ENCODE results near the gene TPSD1.
"Not testable (repeated sequence)": the region's sequence is repeated elsewhere in the genome, so short reads cannot be mapped to it uniquely, and the experiment has no call there.

TPSD1 gene

GRCh38 chr16:1260101-1260680 is 4.3 kb downstream of the TPSD1 start:
- peaks cover 31% of the 10 kb centered on the region for H3K27me3 ChIP-seq (replicated peaks; ENCODE audit: control insufficient read depth, insufficient read depth, low read length)
- H3K4me3 ChIP-seq (ENCODE audit: low read length): no peak overlapping the region
- no peaks in the 10 kb centered on the region for H3K4me1 ChIP-seq (ENCODE audit: control insufficient read depth, insufficient read depth, low read length)
- H3K9ac ChIP-seq (ENCODE audit: low read length): no peak overlapping the region
- H3K36me3 ChIP-seq (ENCODE audit: control insufficient read depth, insufficient read depth, low read length, severe bottlenecking): no peaks in the 10 kb centered on the region
- no peaks in the 10 kb centered on the region for H3K9me3 ChIP-seq (ENCODE audit: control insufficient read depth, low read length)
- no peak for DNase-seq (ENCODE audit: low read depth)

- Histone ChIP-seq H3K36me3 (ENCODE audit: control insufficient read depth, insufficient read depth, low read length, severe bottlenecking) (no peaks in the 10 kb centered on the region), H3K9me3 (ENCODE audit: control insufficient read depth, low read length) (no peaks in the 10 kb centered on the region), H3K27me3 (replicated peaks; ENCODE audit: control insufficient read depth, insufficient read depth, low read length) (peaks cover 31% of the 10 kb centered on the region), H3K4me1 (ENCODE audit: control insufficient read depth, insufficient read depth, low read length) (no peaks in the 10 kb centered on the region), H3K9ac (ENCODE audit: low read length) (no peak overlapping the region), H3K4me3 (ENCODE audit: low read length) (no peak overlapping the region)
- DNase-seq (ENCODE audit: low read depth): no peak
These were observed 5.4 kb downstream of the TPSD1 start for GRCh38 chr16:1261131-1261892.

GRCh38 chr16:1262210-1262845 is 6.5 kb downstream of the TPSD1 start:
- H3K27me3 ChIP-seq (replicated peaks; ENCODE audit: control insufficient read depth, insufficient read depth, low read length): peaks cover 25% of the 10 kb centered on the region
- no peaks in the 10 kb centered on the region for H3K36me3 ChIP-seq (ENCODE audit: control insufficient read depth, insufficient read depth, low read length, severe bottlenecking)
- no peaks in the 10 kb centered on the region for H3K9me3 ChIP-seq (ENCODE audit: control insufficient read depth, low read length)
- no peak overlapping the region for H3K9ac ChIP-seq (ENCODE audit: low read length)
- H3K4me1 ChIP-seq (ENCODE audit: control insufficient read depth, insufficient read depth, low read length): no peaks in the 10 kb centered on the region
- DNase-seq (ENCODE audit: low read depth): no peak
- no peak overlapping the region for H3K4me3 ChIP-seq (ENCODE audit: low read length)

- peaks cover 25% of the 10 kb centered on the region for H3K27me3 ChIP-seq (replicated peaks; ENCODE audit: control insufficient read depth, insufficient read depth, low read length)
- no peak overlapping the region for H3K9ac ChIP-seq (ENCODE audit: low read length)
- no peak for DNase-seq (ENCODE audit: low read depth)
- H3K36me3 ChIP-seq (ENCODE audit: control insufficient read depth, insufficient read depth, low read length, severe bottlenecking): no peaks in the 10 kb centered on the region
- no peaks in the 10 kb centered on the region for H3K9me3 ChIP-seq (ENCODE audit: control insufficient read depth, low read length)
- H3K4me3 ChIP-seq (ENCODE audit: low read length): no peak overlapping the region
- no peaks in the 10 kb centered on the region for H3K4me1 ChIP-seq (ENCODE audit: control insufficient read depth, insufficient read depth, low read length)
These were observed 7.0 kb downstream of the TPSD1 start for GRCh38 chr16:1262846-1263221.

DNA sequence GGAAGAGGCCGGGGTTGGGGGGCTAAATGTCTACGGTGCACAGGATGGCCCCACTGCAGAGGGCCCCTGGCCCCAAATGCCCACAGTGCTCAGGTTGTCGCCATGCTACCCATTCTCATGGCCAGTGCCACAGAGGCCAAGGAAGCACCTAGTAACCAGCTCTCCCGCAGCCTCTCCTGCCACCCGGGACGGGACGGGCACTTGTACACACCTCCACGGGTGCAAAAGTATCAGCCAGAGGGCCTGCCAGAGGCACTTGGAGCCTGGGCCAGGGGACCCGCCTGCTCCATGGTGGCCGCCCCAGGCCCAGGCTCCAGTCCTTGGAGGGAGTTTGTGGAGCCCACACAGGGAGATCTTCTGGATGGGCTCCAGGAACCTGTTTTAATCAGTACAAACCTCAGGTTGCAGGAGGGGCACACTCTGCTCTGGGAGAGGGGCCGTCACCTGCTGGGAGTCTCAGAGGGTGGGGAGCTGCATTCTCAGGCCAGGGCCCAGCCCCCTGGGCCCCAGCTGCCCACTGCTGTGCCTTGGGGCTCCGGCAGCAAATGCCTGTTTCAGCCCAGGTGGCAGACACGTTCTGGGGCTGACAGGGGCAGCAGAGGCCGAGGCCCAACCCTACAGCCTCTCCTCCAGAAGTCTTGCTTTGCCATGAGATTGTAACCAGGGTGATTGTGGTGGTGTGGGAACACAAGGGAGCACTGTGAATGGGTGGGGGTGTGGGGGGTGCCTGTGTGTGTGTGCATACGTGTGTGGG is 7.9 kb downstream of the TPSD1 start:
- H3K4me3 ChIP-seq (ENCODE audit: low read length): no peak overlapping the region
- H3K27me3 ChIP-seq (replicated peaks; ENCODE audit: control insufficient read depth, insufficient read depth, low read length): peaks cover 25% of the 10 kb centered on the region
- no peaks in the 10 kb centered on the region for H3K4me1 ChIP-seq (ENCODE audit: control insufficient read depth, insufficient read depth, low read length)
- no peak for DNase-seq (ENCODE audit: low read depth)
- no peaks in the 10 kb centered on the region for H3K9me3 ChIP-seq (ENCODE audit: control insufficient read depth, low read length)
- no peak overlapping the region for H3K9ac ChIP-seq (ENCODE audit: low read length)
- H3K36me3 ChIP-seq (ENCODE audit: control insufficient read depth, insufficient read depth, low read length, severe bottlenecking): no peaks in the 10 kb centered on the region

DNA sequence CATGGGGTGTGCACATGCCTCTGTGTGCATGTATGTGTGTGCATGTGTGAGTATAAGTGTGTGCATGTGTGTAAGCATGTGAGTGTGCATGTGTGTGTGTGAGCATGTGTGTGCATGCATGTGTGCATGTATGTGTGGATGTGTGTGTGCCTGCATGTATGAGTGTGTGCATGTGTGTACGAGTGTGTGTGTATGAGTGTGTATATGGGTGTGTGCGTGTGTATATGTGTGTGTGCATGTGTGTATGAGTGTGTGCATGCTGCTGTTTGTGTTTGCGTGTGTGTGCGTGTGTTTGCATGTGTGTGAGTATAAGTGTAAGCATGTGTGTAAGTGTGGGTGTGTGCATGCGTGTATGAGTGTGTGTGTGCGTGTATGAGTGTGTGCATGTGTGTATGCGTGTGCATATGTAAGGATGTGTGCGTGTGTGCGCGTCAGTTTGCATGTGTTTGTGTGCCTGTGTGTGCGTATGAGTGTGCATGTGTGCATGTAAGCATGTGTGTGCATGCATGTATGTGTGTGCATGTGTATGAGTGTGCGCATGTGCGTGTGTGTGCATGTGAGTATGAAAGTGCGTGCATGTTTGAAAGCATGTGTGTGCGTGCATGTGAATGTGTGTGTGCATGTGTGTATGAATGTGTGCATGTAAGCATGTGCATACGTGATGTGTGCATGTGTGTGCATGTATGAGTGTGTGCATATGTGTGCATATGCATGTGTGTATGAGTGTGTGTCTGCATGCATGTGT is 8.6 kb downstream of the TPSD1 start:
- no peak for DNase-seq (ENCODE audit: low read depth)
- no peaks in the 10 kb centered on the region for H3K36me3 ChIP-seq (ENCODE audit: control insufficient read depth, insufficient read depth, low read length, severe bottlenecking)
- H3K4me1 ChIP-seq (ENCODE audit: control insufficient read depth, insufficient read depth, low read length): no peaks in the 10 kb centered on the region
- no peaks in the 10 kb centered on the region for H3K9me3 ChIP-seq (ENCODE audit: control insufficient read depth, low read length)
- H3K27me3 ChIP-seq (replicated peaks; ENCODE audit: control insufficient read depth, insufficient read depth, low read length): peaks cover 20% of the 10 kb centered on the region
- H3K4me3 ChIP-seq (ENCODE audit: low read length): no peak overlapping the region
- no peak overlapping the region for H3K9ac ChIP-seq (ENCODE audit: low read length)

DNA sequence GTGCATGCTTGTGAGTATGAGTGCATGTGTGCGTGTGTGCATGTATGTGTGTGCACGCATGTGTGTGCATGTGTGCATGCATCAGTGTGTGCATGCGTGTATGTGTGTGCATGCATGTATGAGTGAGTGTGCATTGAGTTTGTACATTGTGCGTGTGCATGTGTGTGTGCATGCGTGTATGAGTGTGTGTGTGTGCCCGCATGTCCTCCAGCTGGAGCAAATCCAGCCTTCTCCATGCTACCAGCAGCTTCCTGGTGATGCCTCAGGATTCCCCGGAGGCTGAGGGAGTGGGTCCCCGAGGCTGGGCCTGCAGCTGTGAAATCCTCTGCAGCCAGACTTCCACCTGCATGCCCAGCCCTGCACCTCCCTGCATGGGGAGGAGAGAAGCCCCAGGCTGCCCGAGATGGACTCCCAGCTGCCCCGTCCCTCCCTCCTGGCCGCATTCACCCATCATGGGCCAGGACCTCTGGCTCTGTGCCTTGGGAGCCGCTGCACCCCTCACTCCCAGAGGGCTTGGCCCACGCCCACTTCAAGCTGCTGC is 9.3 kb downstream of the TPSD1 start:
- Histone ChIP-seq H3K4me3 (ENCODE audit: low read length) (no peak overlapping the region), H3K9me3 (ENCODE audit: control insufficient read depth, low read length) (no peaks in the 10 kb centered on the region), H3K4me1 (ENCODE audit: control insufficient read depth, insufficient read depth, low read length) (no peaks in the 10 kb centered on the region), H3K9ac (ENCODE audit: low read length) (no peak overlapping the region), H3K27me3 (replicated peaks; ENCODE audit: control insufficient read depth, insufficient read depth, low read length) (peaks cover 23% of the 10 kb centered on the region), H3K36me3 (ENCODE audit: control insufficient read depth, insufficient read depth, low read length, severe bottlenecking) (no peaks in the 10 kb centered on the region)
- DNase-seq (ENCODE audit: low read depth): no peak

GRCh38 chr16:1265826-1266225 is 10.0 kb downstream of the TPSD1 start:
- no peak for DNase-seq (ENCODE audit: low read depth)
- peaks cover 27% of the 10 kb centered on the region for H3K27me3 ChIP-seq (replicated peaks; ENCODE audit: control insufficient read depth, insufficient read depth, low read length)
- H3K4me1 ChIP-seq (ENCODE audit: control insufficient read depth, insufficient read depth, low read length): no peaks in the 10 kb centered on the region
- H3K9me3 ChIP-seq (ENCODE audit: control insufficient read depth, low read length): no peaks in the 10 kb centered on the region
- no peaks in the 10 kb centered on the region for H3K36me3 ChIP-seq (ENCODE audit: control insufficient read depth, insufficient read depth, low read length, severe bottlenecking)
- no peak overlapping the region for H3K9ac ChIP-seq (ENCODE audit: low read length)
- H3K4me3 ChIP-seq (ENCODE audit: low read length): no peak overlapping the region

DNA sequence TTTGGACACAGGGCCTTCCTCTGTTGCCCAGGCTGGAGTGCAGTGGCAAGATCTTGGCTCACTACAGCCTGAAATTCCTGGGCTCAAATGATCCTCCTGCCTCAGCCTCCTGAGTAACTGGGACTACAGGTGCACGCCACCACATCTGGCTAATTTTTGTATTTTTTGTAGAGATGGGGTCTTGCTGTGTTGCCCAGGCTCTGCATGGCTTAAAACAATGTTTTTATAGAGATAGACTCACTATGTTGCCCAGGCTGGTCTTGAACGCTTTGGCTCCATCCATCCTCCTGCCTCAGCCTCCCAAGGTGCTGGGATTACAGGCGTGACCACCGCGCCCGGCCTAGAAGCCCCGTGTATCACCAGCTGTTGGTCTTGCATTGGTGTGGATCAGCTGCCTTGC is 13.5 kb downstream of the TPSD1 start:
- not testable (repeated sequence) for H3K36me3 ChIP-seq (ENCODE audit: control insufficient read depth, insufficient read depth, low read length, severe bottlenecking); H3K4me1 ChIP-seq (ENCODE audit: control insufficient read depth, insufficient read depth, low read length); H3K4me3 ChIP-seq (ENCODE audit: low read length); H3K9me3 ChIP-seq (ENCODE audit: control insufficient read depth, low read length); DNase-seq (ENCODE audit: low read depth); H3K9ac ChIP-seq (ENCODE audit: low read length)
- peaks cover 36% of the 10 kb centered on the region for H3K27me3 ChIP-seq (replicated peaks; ENCODE audit: control insufficient read depth, insufficient read depth, low read length)

GRCh38 chr16:1271380-1271723 is 15.5 kb downstream of the TPSD1 start:
- Histone ChIP-seq H3K9me3 (ENCODE audit: control insufficient read depth, low read length) (no peaks in the 10 kb centered on the region), H3K4me1 (ENCODE audit: control insufficient read depth, insufficient read depth, low read length) (no peaks in the 10 kb centered on the region), H3K9ac (ENCODE audit: low read length) (no peak overlapping the region), H3K4me3 (ENCODE audit: low read length) (no peak overlapping the region), H3K36me3 (ENCODE audit: control insufficient read depth, insufficient read depth, low read length, severe bottlenecking) (no peaks in the 10 kb centered on the region), H3K27me3 (replicated peaks; ENCODE audit: control insufficient read depth, insufficient read depth, low read length) (peaks cover 47% of the 10 kb centered on the region)
- no peak for DNase-seq (ENCODE audit: low read depth)

All from adipocyte (in vitro differentiated cells).